ENCODE results near the gene LDB1.

LDB1 gene

GRCh38 chr10:102148275-102148674, 28.1 kb upstream of the LDB1 start:
- CTCF ChIA-PET = interaction anchor here (1.1 to 1.7 kb wide), 2 partner anchors 16 to 83 kb away, joined by 4 to 6 read pairs; partner anchors contain the start of gene PPRC1
- no peak for DNase-seq
- Mint-ChIP-seq H3K27ac (no peak overlapping the region), H3K4me1 (peaks cover 22% of the 10 kb centered on the region), H3K4me3 (no peak overlapping the region), H3K36me3 (peaks cover 56% of the 10 kb centered on the region), H3K27me3 (no peaks in the 10 kb centered on the region), H3K9me3 (no peaks in the 10 kb centered on the region)

- DNase-seq = no peak
- H3K27ac Mint-ChIP-seq = peak overlapping the region; percentile 66
- CTCF ChIA-PET = interaction anchor here (1.7 kb wide), 1 partner anchor 15 kb away, joined by 6 read pairs; the partner anchor contains the start of gene PPRC1
- H3K36me3 Mint-ChIP-seq = peaks cover 54% of the 10 kb centered on the region
- no peaks in the 10 kb centered on the region for H3K27me3 Mint-ChIP-seq
- no peaks in the 10 kb centered on the region for H3K9me3 Mint-ChIP-seq
- H3K4me1 Mint-ChIP-seq = peaks cover 15% of the 10 kb centered on the region
- H3K4me3 Mint-ChIP-seq = no peak overlapping the region
These were observed 27.4 kb upstream of the LDB1 start for GRCh38 chr10:102147561-102147960.

- H3K36me3 Mint-ChIP-seq = peaks cover 53% of the 10 kb centered on the region
- peak overlapping the region; percentile 66 for H3K27ac Mint-ChIP-seq
- no peaks in the 10 kb centered on the region for H3K27me3 Mint-ChIP-seq
- peaks cover 15% of the 10 kb centered on the region for H3K4me1 Mint-ChIP-seq
- DNase-seq = no peak
- CTCF ChIA-PET = interaction anchor here (1.4 to 1.7 kb wide), 2 partner anchors 12 to 15 kb away, joined by 4 to 6 read pairs; partner anchors contain the start of gene PPRC1
- H3K9me3 Mint-ChIP-seq = no peaks in the 10 kb centered on the region
- no peak overlapping the region for H3K4me3 Mint-ChIP-seq
These were observed 26.8 kb upstream of the LDB1 start for GRCh38 chr10:102146971-102147428.

GRCh38 chr10:102141583-102142107, 21.5 kb upstream of the LDB1 start:
- no peak overlapping the region for H3K4me3 Mint-ChIP-seq
- no peak overlapping the region for H3K27ac Mint-ChIP-seq
- peaks cover 6% of the 10 kb centered on the region for H3K4me1 Mint-ChIP-seq
- H3K27me3 Mint-ChIP-seq = no peaks in the 10 kb centered on the region
- CTCF ChIA-PET = no interaction called here
- H3K9me3 Mint-ChIP-seq = no peaks in the 10 kb centered on the region
- no peak for DNase-seq
- peaks cover 52% of the 10 kb centered on the region for H3K36me3 Mint-ChIP-seq

GRCh38 chr10:102140913-102141540, 20.9 kb upstream of the LDB1 start:
- H3K4me1 Mint-ChIP-seq = peaks cover 9% of the 10 kb centered on the region
- no peak overlapping the region for H3K4me3 Mint-ChIP-seq
- DNase-seq = no peak
- CTCF ChIA-PET = no interaction called here
- no peak overlapping the region for H3K27ac Mint-ChIP-seq
- H3K36me3 Mint-ChIP-seq = peaks cover 52% of the 10 kb centered on the region
- no peaks in the 10 kb centered on the region for H3K9me3 Mint-ChIP-seq
- no peaks in the 10 kb centered on the region for H3K27me3 Mint-ChIP-seq

- Mint-ChIP-seq H3K4me1 (peaks cover 16% of the 10 kb centered on the region), H3K27ac (no peak overlapping the region), H3K27me3 (no peaks in the 10 kb centered on the region), H3K36me3 (peaks cover 51% of the 10 kb centered on the region), H3K4me3 (no peak overlapping the region), H3K9me3 (no peaks in the 10 kb centered on the region)
- CTCF ChIA-PET = no interaction called here
- DNase-seq = no peak
These were observed 20.1 kb upstream of the LDB1 start for GRCh38 chr10:102140218-102140617.

GRCh38 chr10:102139281-102140110, 19.3 kb upstream of the LDB1 start:
- CTCF ChIA-PET = interaction anchor here (1.1 kb wide), 1 partner anchor 311 kb away, joined by 3 read pairs; no protein-coding TSS in a partner anchor
- H3K36me3 Mint-ChIP-seq = peaks cover 48% of the 10 kb centered on the region
- no peaks in the 10 kb centered on the region for H3K27me3 Mint-ChIP-seq
- H3K4me1 Mint-ChIP-seq = peaks cover 22% of the 10 kb centered on the region
- H3K27ac Mint-ChIP-seq = no peak overlapping the region
- no peak for DNase-seq
- no peaks in the 10 kb centered on the region for H3K9me3 Mint-ChIP-seq
- H3K4me3 Mint-ChIP-seq = no peak overlapping the region

- Mint-ChIP-seq H3K27ac (peak overlapping the region; percentile 26), H3K27me3 (peaks cover 3% of the 10 kb centered on the region), H3K4me1 (peaks cover 38% of the 10 kb centered on the region), H3K36me3 (peaks cover 32% of the 10 kb centered on the region), H3K9me3 (no peaks in the 10 kb centered on the region), H3K4me3 (peak overlapping the region; percentile 3)
- CTCF ChIA-PET = no interaction called here
- DNase-seq = no peak
These were observed 15.9 kb upstream of the LDB1 start for GRCh38 chr10:102135956-102136526.

GRCh38 chr10:102134416-102134815, 14.2 kb upstream of the LDB1 start:
- Mint-ChIP-seq H3K4me1 (peaks cover 38% of the 10 kb centered on the region), H3K36me3 (peaks cover 18% of the 10 kb centered on the region)

GRCh38 chr10:102133373-102134195, 13.4 kb upstream of the LDB1 start:
- Mint-ChIP-seq H3K9me3 (no peaks in the 10 kb centered on the region), H3K27ac (peak overlapping the region; percentile 97), H3K27me3 (peaks cover 3% of the 10 kb centered on the region), H3K4me1 (peaks cover 38% of the 10 kb centered on the region), H3K36me3 (peaks cover 12% of the 10 kb centered on the region), H3K4me3 (peak overlapping the region; percentile 94)
- CTCF ChIA-PET = no interaction called here
- peak; percentile 71 for DNase-seq

More at GRCh38 chr10:102134416-102134815, 14.2 kb upstream of the LDB1 start:
- DNase-seq = no peak
- Mint-ChIP-seq H3K4me3 (peak overlapping the region; percentile 94), H3K27me3 (peaks cover 3% of the 10 kb centered on the region), H3K9me3 (no peaks in the 10 kb centered on the region), H3K27ac (peak overlapping the region; percentile 97)
- CTCF ChIA-PET = interaction anchor here (0.7 to 1.4 kb wide), 3 partner anchors 12 to 294 kb away, joined by 3 to 4 read pairs (median 3); no protein-coding TSS in a partner anchor

- no peaks in the 10 kb centered on the region for H3K9me3 Mint-ChIP-seq
- H3K36me3 Mint-ChIP-seq = peaks cover 9% of the 10 kb centered on the region
- peak within 1 kb of the TSS; percentile 97 for H3K27ac Mint-ChIP-seq
- peaks cover 3% of the 10 kb centered on the region for H3K27me3 Mint-ChIP-seq
- H3K4me1 Mint-ChIP-seq = peaks cover 38% of the 10 kb centered on the region
- peak within 1 kb of the TSS; percentile 94 for H3K4me3 Mint-ChIP-seq
- CTCF ChIA-PET = interaction anchor here (0.7 to 2.5 kb wide), 7 partner anchors 9 to 36 kb away, joined by 3 to 20 read pairs (median 6); partner anchors contain the start of gene NOLC1
- peak; percentile 99 for DNase-seq
These were observed 12.6 kb upstream of the LDB1 start, which contains the start of gene PPRC1 for GRCh38 chr10:102132563-102133372. Gene PPRC1 (plus strand): TSS chr10:102133040. CDS start chr10:102133069, 29 bp downstream.

- Mint-ChIP-seq H3K9me3 (no peaks in the 10 kb centered on the region), H3K4me1 (peaks cover 36% of the 10 kb centered on the region), H3K27ac (peak overlapping the region; percentile 97), H3K4me3 (peak overlapping the region; percentile 94), H3K27me3 (peaks cover 3% of the 10 kb centered on the region), H3K36me3 (peaks cover 9% of the 10 kb centered on the region)
- DNase-seq = no peak
- CTCF ChIA-PET = interaction anchor here (0.8 to 2.5 kb wide), 11 partner anchors 9 to 299 kb away, joined by 3 to 20 read pairs (median 5); partner anchors contain the start of gene NOLC1
These were observed 12.0 kb upstream of the LDB1 start for GRCh38 chr10:102132193-102132562.
